ENCODE measurements around the gene MYB. TPM values are rescaled to one million over a fixed set of nuclear protein-coding genes. Genes with fewer than 3 reads are reported as not detected.

The MYB gene
- total and polyA plus RNA-seq, 2 of the 8 experiments (the other 6 are each of a cell fraction or from before 2014, with no cell fraction given), result 4.0 to 7.6 TPM

DNA sequence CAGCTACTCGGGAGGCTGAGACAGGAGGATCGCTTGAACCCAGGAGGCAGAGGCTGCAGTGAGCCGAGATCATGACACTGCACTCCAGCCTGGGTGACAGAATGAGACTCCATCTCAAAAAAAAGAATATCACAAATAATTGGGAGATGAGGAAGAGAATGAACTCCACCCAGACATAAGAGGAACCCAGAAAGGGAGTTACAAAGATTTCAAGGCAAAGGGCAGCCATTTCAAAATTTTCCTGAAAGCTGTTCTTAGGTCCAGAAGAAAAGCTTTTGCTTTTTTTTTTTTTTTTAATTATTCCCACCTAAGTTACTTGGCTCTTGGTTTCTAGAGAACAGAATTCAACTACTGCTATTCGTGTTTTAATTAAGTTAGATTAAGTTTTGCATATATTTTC lies 23.8 kb downstream of the MYB start (continued):
- TF ChIP-seq NANOG (IDR thresholded peaks at IDR 0.05; ENCODE audit: insufficient read depth, low read depth, low read length, poor library complexity, severe bottlenecking) (no peak), JUND (IDR thresholded peaks at IDR 0.05; ENCODE audit: low read length) (no peak), SP2 (IDR thresholded peaks at IDR 0.05; ENCODE audit: low read length) (no peak), CHD2 (IDR thresholded peaks at IDR 0.05; ENCODE audit: low read length) (no peak), BRCA1 (IDR thresholded peaks at IDR 0.05; ENCODE audit: low read depth, low read length) (no peak), MAFK (IDR thresholded peaks at IDR 0.05; ENCODE audit: low read depth, low read length) (no peak), EZH2 (IDR thresholded peaks at IDR 0.05; ENCODE audit: low read depth, low read length, severe bottlenecking) (no peak)

Measured in H1 (cell line).